Activated T-helper 17 cell treated with anti-CD3 and anti-CD28 coated beads, Interleukin-2, amount 50 U/mL, for 72 hours (primary cell): Measurements from ENCODE around the gene SLCO2A1. TPM values are rescaled to one million over a fixed set of nuclear protein-coding genes. Genes with fewer than 3 reads are reported as not detected.
"Not testable (repeated sequence)": the region's sequence is repeated elsewhere in the genome, so short reads cannot be mapped to it uniquely, and the experiment has no call there.

Source experiments
- ATAC-seq: fragments of 150-1000 bp; cut with Tn5 transposase; replicated peaks from 2 replicates; pipeline ENCODE4 v1.10.0; 2021; ENCODE audit warnings: mild to moderate bottlenecking, moderate library complexity
- H3K27ac Mint-ChIP-seq: one replicate; pipeline ENCODE4 v1.8.0; 2022; ENCODE audit warnings: mixed read lengths
- H3K27me3 Mint-ChIP-seq: one replicate; pipeline ENCODE4 v1.8.0; 2022; ENCODE audit warnings: mixed read lengths
- H3K36me3 Mint-ChIP-seq: one replicate; pipeline ENCODE4 v1.8.0; 2022; ENCODE audit warnings: low read depth, mild to moderate bottlenecking, mixed read lengths
- H3K4me1 Mint-ChIP-seq: one replicate; pipeline ENCODE4 v1.8.0; 2022; ENCODE audit warnings: mixed read lengths
- H3K4me3 Mint-ChIP-seq: one replicate; pipeline ENCODE4 v1.8.0; 2022; ENCODE audit warnings: mild to moderate bottlenecking, mixed read lengths
- H3K9me3 Mint-ChIP-seq: one replicate; pipeline ENCODE4 v1.8.0; 2022; ENCODE audit warnings: mixed read lengths
- total RNA-seq, 2 donors: library from RNA; stranded (reverse); gene quantifications; one replicate each; pipeline ENCODE4 v1.2.3, GENCODE V29; 2022

SLCO2A1 gene
- total RNA-seq: not detected

DNA sequence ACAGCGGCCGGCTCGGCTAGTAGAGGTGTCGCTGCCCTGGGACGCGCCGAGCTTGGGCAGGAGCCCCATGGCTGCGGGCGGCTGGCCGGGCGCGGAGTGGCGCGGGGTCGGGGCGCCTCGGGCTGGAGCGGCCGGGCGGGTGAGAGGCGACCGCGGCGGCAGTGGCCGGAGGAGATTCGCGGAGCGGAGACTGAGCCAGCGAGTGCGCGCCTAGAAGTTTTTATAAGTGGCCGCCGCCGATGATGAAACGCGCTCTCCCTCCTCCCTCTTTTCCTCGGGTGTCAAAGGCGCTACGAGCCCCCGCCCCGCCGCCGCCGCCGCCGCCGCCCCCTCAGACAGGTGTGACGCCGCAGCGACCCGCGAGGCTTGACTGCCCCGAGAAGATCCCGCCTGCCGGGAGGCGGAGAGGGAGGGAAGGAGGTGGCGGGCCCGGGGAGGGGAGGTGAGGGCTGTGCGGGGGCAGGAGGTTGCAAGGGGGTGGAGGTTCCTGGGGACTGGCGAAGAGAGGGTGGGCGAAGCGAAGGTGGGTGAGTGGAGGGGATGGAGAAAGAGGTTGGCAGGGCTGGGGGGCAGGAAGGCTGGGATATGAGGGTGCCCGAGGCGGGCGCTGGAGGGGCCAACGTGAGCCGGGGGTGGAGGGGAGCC is at the start of gene SLCO2A1:
TSS of gene SLCO2A1 (minus strand) at position 192 of the 645 bp plus-strand sequence. CDS start at position 69, 123 bp downstream.
- peaks cover 49% of the 10 kb centered on the region for H3K27me3 Mint-ChIP-seq
- H3K9me3 Mint-ChIP-seq: no peaks in the 10 kb centered on the region
- H3K27ac Mint-ChIP-seq: no peak within 1 kb of the TSS
- H3K36me3 Mint-ChIP-seq: no peaks in the 10 kb centered on the region
- H3K4me1 Mint-ChIP-seq: peaks cover 4% of the 10 kb centered on the region
- ATAC-seq: no peak
- H3K4me3 Mint-ChIP-seq: peak within 1 kb of the TSS; percentile 27

DNA sequence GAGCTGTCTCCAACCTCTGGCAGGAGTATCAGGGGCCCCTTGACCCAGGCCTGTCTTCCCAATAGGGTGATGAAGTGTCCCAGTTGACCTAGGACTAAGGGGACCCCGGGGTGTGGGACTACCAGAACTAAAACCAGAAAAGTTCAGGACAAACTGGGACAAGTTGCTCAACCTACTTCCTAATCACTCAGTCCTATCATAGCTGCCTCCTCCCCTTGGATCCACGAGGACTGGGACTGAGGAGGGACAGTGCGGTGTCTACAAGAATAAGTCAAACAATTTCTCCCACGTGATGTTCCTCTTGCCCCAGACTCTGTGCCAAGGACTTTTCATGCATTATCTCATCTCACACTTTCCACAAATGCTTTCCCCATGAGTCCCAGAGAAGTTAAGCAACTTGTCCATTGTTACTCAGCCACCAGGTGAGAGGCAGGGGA is 49.4 kb upstream of the SLCO2A1 start:
- H3K4me1 Mint-ChIP-seq: no peaks in the 10 kb centered on the region
- H3K27me3 Mint-ChIP-seq: peaks cover 4% of the 10 kb centered on the region
- ATAC-seq: no peak
- H3K4me3 Mint-ChIP-seq: no peak overlapping the region
- no peaks in the 10 kb centered on the region for H3K36me3 Mint-ChIP-seq
- H3K27ac Mint-ChIP-seq: no peak overlapping the region
- H3K9me3 Mint-ChIP-seq: no peaks in the 10 kb centered on the region

DNA sequence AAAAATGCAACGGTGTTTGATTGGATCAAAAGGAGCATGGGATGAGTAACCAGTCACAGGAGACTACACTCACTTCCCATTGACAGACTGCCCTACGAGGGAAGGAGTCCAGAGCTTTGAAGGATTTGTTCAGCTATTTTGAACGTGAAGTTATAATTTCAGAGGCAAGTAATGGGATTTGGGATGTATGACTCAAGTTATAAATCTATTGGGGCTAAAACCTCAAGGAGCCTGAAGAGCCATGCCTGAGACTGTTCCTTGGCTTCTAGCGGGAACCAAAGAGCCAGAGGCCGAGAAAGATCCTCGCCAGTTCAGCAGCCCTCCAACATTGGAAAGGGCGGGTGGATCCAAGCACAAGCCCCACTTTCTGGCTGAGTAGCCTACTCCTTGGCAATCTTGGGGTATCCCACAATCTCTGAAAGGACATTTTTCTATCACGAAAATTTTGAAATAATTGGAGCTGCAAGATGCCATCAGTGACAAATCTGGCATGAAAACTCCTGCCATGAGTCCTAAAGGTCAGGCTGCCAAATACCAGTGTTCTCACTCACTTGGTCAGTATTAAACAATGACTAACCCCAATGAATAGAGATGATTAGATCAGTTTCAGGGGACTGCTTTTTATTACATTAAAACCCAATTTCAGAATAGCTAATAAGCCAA is 48.6 kb upstream of the SLCO2A1 start:
- Mint-ChIP-seq H3K27ac (no peak overlapping the region), H3K4me3 (no peak overlapping the region), H3K4me1 (no peaks in the 10 kb centered on the region), H3K36me3 (no peaks in the 10 kb centered on the region), H3K27me3 (peaks cover 4% of the 10 kb centered on the region), H3K9me3 (no peaks in the 10 kb centered on the region)
- ATAC-seq: no peak

DNA sequence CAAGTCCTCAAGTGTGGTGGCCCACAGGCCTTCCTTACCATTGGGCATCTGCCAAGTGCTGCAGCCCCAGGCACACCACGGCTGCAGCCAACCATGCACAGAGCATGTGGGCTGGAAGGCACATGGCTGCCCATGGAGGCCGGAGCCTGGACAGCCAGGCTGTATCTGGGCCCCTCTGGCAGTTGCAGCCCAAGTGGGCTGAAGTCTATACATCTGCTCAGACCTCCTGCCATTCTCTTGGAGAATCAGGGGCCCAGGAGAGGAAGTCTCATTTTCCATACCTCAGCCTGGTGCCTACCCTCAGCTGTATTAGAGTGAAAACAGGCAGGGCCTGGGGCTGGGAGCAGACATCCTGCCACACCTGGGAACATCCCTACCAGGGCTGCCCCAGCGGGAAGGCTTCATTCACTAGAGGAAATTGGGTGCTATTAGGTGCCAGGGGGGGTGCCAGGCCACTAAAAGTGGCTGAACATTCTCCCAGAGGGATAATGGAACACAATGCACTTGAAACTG is 48.0 kb upstream of the SLCO2A1 start:
- Mint-ChIP-seq H3K27ac (no peak overlapping the region), H3K4me1 (no peaks in the 10 kb centered on the region), H3K4me3 (no peak overlapping the region), H3K9me3 (no peaks in the 10 kb centered on the region), H3K27me3 (peaks cover 4% of the 10 kb centered on the region), H3K36me3 (no peaks in the 10 kb centered on the region)
- no peak for ATAC-seq

DNA sequence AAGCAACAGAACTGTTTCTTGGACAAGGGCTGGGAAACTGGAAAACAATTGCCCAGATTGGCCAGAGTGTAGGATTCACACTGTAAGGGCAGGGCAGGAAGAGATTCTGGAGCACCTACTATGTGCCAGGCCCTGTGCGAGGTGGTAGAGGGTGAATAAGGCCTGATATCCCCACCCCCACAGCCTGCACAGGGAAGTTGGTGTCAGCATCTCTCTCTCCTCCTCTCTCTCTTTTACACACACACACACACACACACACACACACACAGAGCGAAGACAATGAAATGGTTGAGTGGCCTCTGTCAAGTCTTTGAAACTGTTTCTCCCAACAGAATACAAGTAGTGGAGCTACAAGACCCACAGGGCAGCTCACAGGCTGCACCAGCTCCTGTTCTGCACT is 47.1 kb upstream of the SLCO2A1 start:
- H3K4me1 Mint-ChIP-seq: no peaks in the 10 kb centered on the region
- no peaks in the 10 kb centered on the region for H3K9me3 Mint-ChIP-seq
- ATAC-seq: no peak
- H3K27ac Mint-ChIP-seq: no peak overlapping the region
- H3K36me3 Mint-ChIP-seq: no peaks in the 10 kb centered on the region
- peaks cover 4% of the 10 kb centered on the region for H3K27me3 Mint-ChIP-seq
- no peak overlapping the region for H3K4me3 Mint-ChIP-seq

DNA sequence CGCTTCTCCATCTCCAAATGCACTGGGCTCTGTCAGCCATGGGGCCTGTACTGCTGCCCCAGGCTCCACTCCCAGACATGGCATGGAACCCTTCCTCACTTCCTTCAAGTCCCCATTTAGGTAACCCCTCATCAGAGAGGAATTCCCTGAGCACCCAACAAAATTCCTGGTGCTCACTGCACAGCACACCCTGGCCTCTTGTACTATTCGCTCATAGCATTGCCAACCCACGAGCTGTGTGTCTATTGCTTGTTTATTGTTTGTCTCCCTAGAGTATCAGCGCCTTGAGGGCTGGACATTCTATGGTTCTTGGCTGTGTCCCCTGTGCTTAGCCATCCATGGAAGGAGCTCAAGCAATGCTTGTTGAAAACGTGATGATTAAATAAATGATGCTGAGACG is 46.1 kb upstream of the SLCO2A1 start:
- Mint-ChIP-seq H3K4me3 (no peak overlapping the region), H3K27ac (no peak overlapping the region), H3K36me3 (no peaks in the 10 kb centered on the region), H3K27me3 (peaks cover 4% of the 10 kb centered on the region), H3K4me1 (no peaks in the 10 kb centered on the region), H3K9me3 (no peaks in the 10 kb centered on the region)
- ATAC-seq: no peak

DNA sequence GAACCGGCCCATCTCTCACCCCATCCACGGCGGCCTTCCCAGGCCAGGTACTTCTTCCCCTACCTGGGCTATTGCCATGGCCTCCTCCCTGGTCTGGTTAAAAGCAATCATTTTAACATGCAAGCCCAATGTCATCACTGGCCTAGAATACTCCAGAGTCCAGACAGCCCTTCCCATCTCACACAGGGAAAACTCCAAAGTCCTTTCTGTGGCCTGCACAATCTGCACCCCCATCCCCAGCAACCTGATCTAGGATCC is 45.8 kb upstream of the SLCO2A1 start:
- Mint-ChIP-seq H3K27ac (no peak overlapping the region), H3K4me3 (no peak overlapping the region), H3K27me3 (peaks cover 4% of the 10 kb centered on the region), H3K9me3 (no peaks in the 10 kb centered on the region), H3K4me1 (no peaks in the 10 kb centered on the region), H3K36me3 (no peaks in the 10 kb centered on the region)
- ATAC-seq: no peak

DNA sequence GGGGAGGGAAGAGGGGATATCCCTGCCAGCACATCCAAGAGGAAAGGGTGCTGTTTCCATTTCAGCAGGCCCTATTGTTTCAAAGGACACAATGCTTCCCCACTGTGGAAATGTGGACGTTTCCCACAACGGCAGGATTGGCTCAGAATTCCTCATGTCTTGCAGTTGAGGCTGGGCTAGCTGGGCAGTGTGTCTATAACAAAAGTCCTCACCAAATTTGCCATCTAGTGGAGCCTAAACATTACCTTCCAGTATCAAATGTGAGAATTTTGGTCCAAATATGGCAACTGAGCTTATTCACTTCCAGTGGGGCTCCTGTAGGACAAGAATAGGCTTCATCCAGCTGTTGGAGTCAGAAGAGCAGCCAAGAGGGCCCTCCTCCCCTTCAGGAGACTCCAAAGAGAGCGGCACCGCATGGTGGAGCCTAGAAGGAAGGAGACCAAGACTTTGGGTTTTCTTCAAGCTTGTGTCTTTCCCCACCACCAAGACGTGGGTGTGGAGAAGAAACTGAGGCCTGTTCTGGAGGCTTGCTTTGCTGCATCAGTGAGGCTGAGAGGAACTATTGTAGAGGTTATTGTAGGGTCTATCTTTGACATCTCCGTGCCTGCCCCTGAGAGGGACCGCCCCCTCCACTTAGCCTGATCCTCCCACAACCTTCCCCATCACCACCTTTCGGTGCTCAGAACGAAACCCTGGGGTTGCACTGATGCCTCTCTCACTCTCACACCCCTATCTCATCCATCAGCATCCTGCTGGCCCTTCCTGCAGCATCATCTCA is 45.3 kb upstream of the SLCO2A1 start:
- H3K36me3 Mint-ChIP-seq: no peaks in the 10 kb centered on the region
- no peak overlapping the region for H3K4me3 Mint-ChIP-seq
- H3K4me1 Mint-ChIP-seq: no peaks in the 10 kb centered on the region
- H3K27me3 Mint-ChIP-seq: peaks cover 4% of the 10 kb centered on the region
- ATAC-seq: no peak
- H3K9me3 Mint-ChIP-seq: no peaks in the 10 kb centered on the region
- no peak overlapping the region for H3K27ac Mint-ChIP-seq

DNA sequence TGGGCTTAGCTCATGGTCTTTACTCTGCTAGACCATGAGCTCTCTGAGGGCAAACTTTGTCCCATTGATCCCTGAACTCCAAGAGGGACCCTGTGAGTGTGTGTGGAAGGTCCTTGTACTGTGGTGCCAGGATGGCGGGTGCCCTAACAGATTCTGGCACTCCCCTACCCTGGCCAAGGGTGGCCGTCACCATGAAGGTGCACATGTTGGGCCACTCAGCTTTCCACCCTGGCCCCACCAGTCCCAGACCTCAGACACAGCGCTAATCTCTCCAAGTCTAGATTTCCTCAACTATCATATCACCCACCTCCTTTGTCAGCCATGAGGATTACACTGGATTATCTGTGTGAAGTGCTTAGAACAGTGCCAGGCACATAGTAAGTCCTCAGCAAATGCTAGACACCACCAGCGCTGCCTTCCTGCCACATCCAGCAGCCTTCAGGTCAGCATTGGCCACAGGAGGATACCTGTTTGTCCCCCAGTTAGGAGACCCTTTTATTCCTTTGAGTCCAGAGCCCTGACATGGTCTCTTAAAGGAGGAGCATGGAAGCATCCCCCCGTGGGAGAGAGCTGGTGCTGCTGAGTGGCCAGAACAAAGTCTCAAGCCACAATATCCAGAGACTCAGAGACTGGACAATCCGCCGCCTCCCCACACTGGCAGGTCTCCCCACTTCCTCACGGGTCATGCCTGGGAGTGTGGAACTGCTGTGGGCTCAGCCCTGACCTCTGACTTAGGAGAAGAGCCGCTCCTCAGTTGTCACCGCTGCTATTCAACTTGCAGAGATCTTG is 44.5 kb upstream of the SLCO2A1 start:
- no peak overlapping the region for H3K4me3 Mint-ChIP-seq
- no peak overlapping the region for H3K27ac Mint-ChIP-seq
- H3K4me1 Mint-ChIP-seq: no peaks in the 10 kb centered on the region

DNA sequence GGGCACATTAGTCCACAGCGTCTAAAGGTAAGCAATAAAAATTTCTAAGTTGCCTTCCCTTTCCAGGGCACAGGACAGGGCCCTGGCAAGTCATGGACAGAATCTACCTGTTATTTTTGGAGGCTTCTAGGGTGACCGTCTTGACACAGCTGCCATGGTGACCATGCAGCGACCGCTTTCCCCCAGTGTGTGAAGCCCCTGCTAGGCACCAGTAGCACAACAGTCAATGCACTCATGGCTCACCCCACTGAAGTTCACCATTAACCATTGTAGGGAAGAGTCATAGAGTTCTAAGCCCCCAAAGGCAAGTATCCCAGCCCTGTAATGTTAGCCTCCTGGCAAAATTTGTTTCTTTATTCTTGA is 43.8 kb upstream of the SLCO2A1 start:
- ATAC-seq: no peak
- H3K9me3 Mint-ChIP-seq: no peaks in the 10 kb centered on the region
- H3K27me3 Mint-ChIP-seq: peaks cover 4% of the 10 kb centered on the region
- H3K4me1 Mint-ChIP-seq: no peaks in the 10 kb centered on the region
- H3K27ac Mint-ChIP-seq: no peak overlapping the region
- H3K4me3 Mint-ChIP-seq: no peak overlapping the region
- H3K36me3 Mint-ChIP-seq: no peaks in the 10 kb centered on the region

More for the DNA sequence above, 44.5 kb upstream of the SLCO2A1 start:
- ATAC-seq: no peak
- H3K9me3 Mint-ChIP-seq: no peaks in the 10 kb centered on the region
- H3K36me3 Mint-ChIP-seq: no peaks in the 10 kb centered on the region
- peaks cover 4% of the 10 kb centered on the region for H3K27me3 Mint-ChIP-seq

DNA sequence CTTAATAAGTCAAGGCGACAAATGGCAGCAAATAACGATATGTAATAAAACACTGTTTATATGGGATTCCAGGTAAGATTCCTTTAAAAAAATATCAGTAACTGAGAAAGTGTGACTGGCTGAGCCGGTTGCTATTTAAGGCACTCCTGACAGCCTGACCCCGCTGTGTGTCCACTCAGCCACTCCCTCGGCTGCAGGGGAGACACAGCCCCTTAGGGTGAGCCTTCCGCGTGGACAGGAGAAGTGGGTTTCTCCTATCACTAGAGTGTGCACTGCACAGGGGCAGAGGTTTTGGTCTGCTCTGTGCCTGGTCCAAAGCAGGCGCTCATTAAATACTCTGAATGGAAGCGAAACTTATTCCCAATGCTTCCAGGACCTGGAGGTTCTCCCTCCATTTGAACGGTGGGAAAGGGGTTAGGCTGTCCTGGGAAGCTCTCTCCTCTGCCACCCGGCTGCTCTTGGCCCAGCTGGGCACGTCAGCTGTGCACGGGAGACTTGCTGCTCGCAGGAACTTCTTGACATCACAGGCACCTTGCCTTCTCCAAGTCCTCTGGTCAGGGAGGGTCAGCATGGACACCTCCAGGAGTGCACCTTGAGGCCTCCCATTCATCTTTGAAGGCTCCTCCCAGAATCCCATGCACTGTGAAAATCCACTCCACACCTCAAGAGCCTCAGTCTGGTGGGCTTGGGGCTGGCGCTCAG is 43.3 kb upstream of the SLCO2A1 start:
- Mint-ChIP-seq H3K4me3 (no peak overlapping the region), H3K27ac (no peak overlapping the region), H3K36me3 (no peaks in the 10 kb centered on the region), H3K4me1 (no peaks in the 10 kb centered on the region), H3K27me3 (peaks cover 4% of the 10 kb centered on the region), H3K9me3 (no peaks in the 10 kb centered on the region)
- no peak for ATAC-seq

DNA sequence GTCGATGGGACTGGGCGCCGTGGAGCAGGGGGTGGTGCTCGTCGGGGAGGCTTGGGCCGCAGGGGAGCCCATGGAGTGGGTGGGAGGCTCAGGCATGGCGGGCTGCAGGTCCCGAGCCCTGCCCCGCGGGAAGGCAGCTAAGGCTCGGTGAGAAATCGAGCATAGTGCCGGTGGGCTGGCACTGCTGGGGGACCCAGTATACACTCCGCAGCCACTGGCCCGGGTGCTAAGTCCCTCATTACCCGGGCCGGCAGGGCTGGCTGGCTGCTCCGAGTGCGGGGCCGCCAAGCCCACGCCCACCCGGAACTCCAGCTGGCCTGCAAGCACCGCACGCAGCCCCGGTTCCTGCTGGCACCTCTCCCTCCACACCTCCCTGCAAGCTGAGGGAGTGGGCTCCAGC is 40.6 kb upstream of the SLCO2A1 start:
- H3K9me3 Mint-ChIP-seq, H3K36me3 Mint-ChIP-seq, ATAC-seq, H3K4me3 Mint-ChIP-seq, H3K27ac Mint-ChIP-seq, H3K27me3 Mint-ChIP-seq, H3K4me1 Mint-ChIP-seq: not testable (repeated sequence)

DNA sequence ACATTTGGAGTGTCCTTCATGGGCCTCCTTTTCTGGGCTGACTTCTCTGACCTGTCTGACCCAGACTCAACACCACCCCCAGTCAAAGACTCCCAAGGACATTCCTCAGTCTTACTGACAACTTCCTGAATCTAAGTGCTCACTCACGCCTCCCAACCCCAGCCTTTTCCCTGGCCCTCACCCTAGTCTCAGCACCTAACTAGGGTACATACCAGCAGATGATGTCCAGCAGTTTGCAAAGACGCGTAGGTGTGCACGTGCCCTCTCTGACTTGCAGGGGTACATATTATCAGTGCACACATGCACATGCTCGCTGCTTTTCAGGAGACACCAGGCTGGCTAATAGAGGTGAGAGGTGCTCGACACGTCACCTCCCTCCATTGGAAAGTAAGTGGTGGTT is 38.7 kb upstream of the SLCO2A1 start:
- H3K36me3 Mint-ChIP-seq: no peaks in the 10 kb centered on the region
- no peak for ATAC-seq
- no peak overlapping the region for H3K4me3 Mint-ChIP-seq

DNA sequence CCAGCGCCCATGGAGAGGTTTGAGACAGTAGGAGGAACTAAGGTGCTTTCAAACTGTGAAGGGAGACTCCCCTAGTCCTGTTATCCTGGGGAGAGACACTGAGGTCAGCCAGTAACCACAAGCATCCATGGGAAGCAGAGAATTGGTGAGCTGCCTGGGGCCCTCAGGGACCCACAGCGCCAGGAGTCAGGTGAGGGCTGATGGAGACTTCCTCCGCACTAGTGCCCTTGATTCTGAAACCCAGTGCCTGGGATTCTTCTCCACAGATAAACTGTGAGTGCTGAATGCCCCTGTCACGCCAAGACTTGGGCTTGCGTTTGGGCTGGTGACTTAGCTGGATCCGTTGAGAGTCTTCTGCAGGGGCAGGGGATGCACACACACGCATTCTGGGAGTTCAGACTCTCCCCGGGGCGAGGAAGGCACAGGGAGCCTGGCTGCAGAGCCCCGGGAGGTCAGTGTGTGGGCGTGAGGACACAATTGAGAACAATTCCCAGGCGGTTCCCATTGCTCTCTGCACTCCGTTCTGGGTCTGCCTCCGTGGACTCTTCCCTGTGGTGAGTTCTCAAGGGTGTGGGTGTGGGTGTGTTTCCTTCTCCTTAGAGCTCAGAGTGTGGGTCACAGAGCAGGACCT is 37.9 kb upstream of the SLCO2A1 start:
- H3K9me3 Mint-ChIP-seq: no peaks in the 10 kb centered on the region
- H3K4me1 Mint-ChIP-seq: no peaks in the 10 kb centered on the region
- no peak overlapping the region for H3K4me3 Mint-ChIP-seq
- H3K27ac Mint-ChIP-seq: no peak overlapping the region
- H3K27me3 Mint-ChIP-seq: peaks cover 3% of the 10 kb centered on the region
- no peak for ATAC-seq
- H3K36me3 Mint-ChIP-seq: no peaks in the 10 kb centered on the region

More for the DNA sequence above, 38.7 kb upstream of the SLCO2A1 start:
- Mint-ChIP-seq H3K9me3 (no peaks in the 10 kb centered on the region), H3K4me1 (no peaks in the 10 kb centered on the region), H3K27me3 (peaks cover 3% of the 10 kb centered on the region), H3K27ac (no peak overlapping the region)
